ENCODE results near the gene RXFP4. TPM values are rescaled to one million over a fixed set of nuclear protein-coding genes. Genes with fewer than 3 reads are reported as not detected.
A peak's percentile ranks its signal among the peaks of the same experiment; 100 is the strongest.

RXFP4 gene
- total and polyA plus RNA-seq, 9 of the 15 experiments (the other 6 are each of a cell fraction or from before 2014, with no cell fraction given), result 0.64 TPM; not detected in 8

- TF ChIP-seq ZBTB40 (IDR thresholded peaks at IDR 0.05) (peak; percentile 99), ZBTB40 (CRISPR knock-in tag; IDR thresholded peaks at IDR 0.05) (no peak), HDAC1 (IDR thresholded peaks at IDR 0.05) (peak in 1 of 2 experiments; percentile 91; a peak in 2 of 4 replicates), DPF2 (IDR thresholded peaks at IDR 0.05) (no peak), NELFE (IDR thresholded peaks at IDR 0.05; ENCODE audit: insufficient read depth, insufficient read length) (no peak), ZNF518B (CRISPR knock-in tag; IDR thresholded peaks at IDR 0.05) (no peak), PREB (CRISPR knock-in tag; IDR thresholded peaks at IDR 0.05) (no peak), ZNF347 (CRISPR knock-in tag; IDR thresholded peaks at IDR 0.05; ENCODE audit: low read depth) (0 out of 2 replicates have a peak, but pooled peaks have one; percentile 13), TAF7 (tag; IDR thresholded peaks at IDR 0.05) (peak; percentile 92), CCNT2 (IDR thresholded peaks at IDR 0.05; ENCODE audit: borderline replicate concordance, extremely low read depth, insufficient read length, low read depth, low read length) (no peak), PRPF4 (IDR thresholded peaks at IDR 0.05; ENCODE audit: insufficient read depth, low read depth, low read length, poor library complexity, severe bottlenecking) (peak; percentile 44), MAFK (IDR thresholded peaks at IDR 0.05; ENCODE audit: low read length) (peak; percentile 52), CBX2 (IDR thresholded peaks at IDR 0.05; ENCODE audit: insufficient read depth, low read length, poor library complexity, severe bottlenecking) (no peak)
These were observed 7.1 kb upstream of the RXFP4 start, which contains the start of gene KHDC4 (continued) for GRCh38 chr1:155934097-155934935.
